HG02981 (cell line): ENCODE data around the gene ZDHHC14.
A peak's percentile ranks its signal among the peaks of the same experiment; 100 is the strongest.
"Not testable (repeated sequence)": the region's sequence is repeated elsewhere in the genome, so short reads cannot be mapped to it uniquely, and the experiment has no call there.

ENCODE experiments used
- ATAC-seq: cut with Tn5 transposase; IDR thresholded peaks from one replicate; pipeline ENCODE4 v1.9.1; 2021; ENCODE audit warnings: mild to moderate bottlenecking, moderate library complexity; ENCODE audit not compliant: unreplicated experiment

ZDHHC14 gene

DNA sequence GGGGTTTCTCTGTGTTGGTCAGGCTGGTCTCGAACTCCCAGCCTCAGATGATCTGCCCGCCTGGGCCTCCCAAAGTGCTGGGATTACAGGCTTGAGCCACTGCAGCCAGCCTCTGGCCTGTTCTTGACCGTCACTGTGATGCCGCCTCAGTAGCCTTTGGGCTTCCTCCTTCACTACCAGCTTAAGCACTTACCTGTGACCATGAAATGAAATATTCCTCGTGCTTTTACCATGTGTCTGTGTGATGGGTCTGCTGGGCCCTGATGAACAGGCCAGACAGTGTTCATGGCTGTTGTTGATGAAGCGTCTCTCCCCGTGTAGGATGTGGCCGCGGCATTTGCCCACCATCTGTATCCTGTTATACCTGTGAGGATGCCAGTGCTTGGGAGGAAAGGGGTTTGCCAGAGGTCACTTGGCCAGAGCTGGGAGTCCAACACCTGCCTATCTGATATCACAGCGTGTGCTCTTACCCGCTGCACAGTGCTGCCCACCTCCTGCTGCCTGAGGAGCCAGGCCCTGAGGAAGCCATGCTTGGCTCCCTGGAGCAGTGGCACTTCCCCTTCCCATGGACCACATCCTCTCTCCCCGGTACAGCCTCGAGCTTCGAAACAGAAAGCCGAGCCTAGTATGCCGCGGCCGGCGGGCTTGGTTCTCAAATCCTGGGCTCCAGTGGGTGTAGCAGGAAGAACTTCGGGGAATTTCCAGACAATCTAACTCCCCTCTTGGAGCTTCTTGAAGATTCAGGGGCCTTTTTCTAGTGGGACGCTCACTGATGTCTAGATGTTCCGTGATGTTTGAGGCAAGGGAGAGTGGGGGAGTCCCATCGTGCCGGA, 167.9 kb downstream of the ZDHHC14 start:
- ATAC-seq = peak; percentile 56

DNA sequence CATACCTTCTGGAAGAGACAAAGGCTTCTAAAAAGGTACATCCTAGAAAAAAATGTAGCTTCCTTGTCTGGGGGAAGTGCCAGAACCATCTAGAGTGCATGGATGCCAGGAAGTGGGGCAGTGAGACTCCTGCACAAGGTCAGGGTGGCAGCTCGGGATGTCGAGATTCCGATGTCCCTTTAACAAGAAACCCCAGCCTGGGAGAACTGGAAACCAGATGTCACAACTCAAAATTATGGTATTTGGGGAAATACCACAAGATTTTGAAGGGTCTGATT, 168.4 kb downstream of the ZDHHC14 start:
- ATAC-seq = no peak

DNA sequence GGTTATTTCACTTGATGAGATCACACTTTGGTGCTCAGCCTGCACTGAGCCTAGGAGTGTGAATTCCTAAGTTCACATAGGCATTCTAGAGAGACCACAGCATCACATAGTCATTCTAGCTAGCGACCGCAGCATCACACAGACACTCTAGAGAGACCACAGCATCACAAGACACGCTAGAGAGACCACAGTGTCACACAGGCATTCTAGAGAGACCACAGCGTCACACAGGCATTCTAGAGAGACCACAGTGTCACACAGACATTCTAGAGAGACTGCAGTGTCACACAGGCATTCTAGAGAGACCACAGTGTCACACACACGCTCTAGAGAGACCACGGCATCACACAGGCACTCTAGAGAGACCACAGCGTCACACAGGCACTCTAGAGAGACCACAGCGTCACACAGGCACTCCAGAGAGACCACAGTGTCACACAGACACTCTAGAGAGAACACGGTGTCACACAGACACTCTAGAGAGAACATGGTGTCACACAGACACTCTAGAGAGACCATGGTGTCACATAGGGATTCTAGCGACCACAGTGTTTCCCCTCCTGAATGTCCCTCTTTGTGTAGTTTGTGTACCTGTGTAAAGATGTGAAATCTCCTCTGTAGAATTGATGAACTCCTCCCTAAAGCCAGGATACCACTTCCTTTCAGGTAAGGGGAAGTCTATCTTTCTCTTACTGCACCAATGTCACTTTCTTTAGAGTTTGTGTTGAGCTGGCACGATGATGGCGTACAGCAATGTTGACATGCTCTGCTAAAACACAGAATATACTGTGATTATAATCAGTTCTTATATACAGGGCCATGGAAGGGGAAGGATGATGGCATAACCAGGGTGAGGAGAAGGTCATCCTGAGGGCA, 169.4 kb downstream of the ZDHHC14 start:
- no peak for ATAC-seq

DNA sequence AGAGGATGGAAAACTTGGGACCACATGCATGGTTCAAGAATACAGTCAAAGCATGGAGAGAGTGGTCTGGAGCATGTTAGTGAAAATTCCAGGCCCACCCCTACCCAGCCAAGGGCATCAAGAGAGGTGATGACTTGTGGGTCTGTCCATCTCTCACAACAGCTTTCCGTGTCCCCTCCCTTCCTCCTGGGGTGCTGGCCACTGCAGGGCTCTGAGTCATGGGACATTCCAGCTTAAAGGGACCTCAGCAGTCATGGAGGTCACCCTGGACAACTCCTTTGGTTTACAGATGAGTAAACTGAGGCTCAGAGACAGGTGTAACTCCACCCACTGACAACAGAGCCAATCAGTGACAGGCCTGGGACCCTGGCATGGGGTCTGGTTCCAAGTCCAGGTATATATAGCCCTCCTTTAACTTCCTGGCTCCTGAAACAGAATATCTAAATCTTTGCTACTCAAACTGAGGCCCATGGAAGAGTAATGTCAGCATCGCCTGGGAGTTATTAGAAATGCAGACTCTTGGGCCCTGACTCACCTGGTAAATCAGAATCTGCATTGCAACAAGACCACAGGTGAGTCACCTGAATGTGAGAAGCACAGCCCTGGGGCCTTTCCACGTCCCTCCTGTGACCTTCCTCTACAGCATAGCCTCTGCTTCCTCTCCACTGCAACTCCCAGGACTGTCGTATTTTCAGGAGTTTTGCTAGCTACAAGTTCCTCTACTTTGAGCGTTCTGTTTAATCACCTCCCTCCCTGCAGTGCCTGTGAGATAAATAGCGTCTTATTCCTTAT, 170.2 kb downstream of the ZDHHC14 start:
- no peak for ATAC-seq

DNA sequence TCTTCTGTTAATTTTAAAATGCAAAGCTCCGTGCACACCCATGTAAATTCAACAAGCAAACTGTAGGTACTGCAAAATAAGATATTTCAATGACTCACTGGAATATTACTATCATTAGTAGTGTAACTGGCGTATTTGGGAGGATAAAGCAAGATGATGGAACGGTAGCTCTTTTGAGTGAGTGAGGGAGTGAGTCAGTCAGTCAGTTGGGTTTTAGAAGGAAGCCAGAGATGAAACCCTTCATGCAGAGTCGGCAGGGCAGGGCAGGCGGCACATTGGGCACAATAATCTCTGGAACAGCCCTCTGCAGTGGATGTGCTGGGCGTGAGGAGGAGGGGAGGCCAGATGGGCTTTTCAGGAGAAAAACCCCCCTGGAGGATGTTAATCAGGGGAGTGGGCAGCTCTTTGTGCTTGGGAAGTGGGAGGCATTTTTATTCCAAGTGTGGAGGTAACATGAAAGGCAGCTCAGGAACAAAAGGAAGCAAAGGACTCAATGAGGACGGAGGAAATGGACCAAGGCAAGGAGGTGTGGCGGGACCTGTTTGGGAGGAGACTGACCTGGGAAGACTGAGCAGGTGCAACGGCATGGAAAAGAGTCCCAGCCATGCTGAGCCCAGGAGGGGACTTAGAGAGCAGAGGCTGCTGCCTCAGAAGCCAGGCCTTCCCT, 171.2 kb downstream of the ZDHHC14 start:
- no peak for ATAC-seq

DNA sequence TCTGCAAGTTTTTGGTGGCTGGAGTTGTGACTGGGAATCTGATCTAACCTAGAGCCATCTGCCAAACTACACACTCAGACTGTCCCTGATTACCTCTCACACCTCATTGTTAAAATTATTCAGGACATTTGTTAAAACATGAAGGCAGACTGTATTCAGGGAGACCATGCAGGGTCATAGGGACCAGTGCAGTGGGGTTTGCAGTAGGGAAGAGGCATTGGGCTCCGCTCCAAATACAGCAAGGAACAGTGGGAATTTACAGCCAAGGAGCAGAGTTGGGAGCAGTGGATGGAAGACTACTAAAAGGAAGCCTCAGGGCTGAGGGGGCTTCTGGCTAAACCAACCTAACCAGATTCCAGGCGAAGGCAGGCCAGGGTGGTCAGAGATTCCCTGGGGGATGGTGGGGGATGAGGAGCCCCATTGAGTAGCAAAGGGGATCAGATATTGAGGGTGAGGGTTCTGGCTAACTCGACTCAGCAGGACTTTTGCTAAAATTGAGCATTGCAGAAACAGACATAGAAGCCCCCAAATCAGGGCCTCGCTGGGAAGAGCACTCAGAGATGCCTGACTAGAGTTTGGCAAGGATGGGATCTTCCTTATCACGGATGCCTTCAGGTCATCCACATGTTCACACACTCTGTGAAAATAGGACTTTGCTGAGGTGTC, 172.0 kb downstream of the ZDHHC14 start:
- ATAC-seq = no peak

DNA sequence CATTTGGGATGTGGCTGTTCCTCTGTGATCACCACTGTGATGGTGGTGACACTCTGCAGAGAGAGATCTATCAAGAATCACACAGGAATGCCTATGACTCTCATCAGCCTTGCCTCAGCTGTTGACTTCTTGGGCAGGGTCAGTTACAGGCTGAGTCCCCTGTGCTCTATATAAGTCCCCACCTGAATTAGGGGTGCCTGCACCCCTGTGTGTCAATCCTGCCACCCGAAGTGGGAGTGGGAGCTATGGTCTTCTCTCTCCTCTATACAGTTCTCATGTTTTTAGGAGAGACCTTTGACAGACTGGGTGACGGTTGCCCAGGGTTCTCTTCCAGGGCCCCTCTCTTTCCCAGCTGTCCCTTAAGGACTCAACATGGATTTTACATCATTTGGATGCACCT, 173.8 kb downstream of the ZDHHC14 start:
- ATAC-seq = no peak

DNA sequence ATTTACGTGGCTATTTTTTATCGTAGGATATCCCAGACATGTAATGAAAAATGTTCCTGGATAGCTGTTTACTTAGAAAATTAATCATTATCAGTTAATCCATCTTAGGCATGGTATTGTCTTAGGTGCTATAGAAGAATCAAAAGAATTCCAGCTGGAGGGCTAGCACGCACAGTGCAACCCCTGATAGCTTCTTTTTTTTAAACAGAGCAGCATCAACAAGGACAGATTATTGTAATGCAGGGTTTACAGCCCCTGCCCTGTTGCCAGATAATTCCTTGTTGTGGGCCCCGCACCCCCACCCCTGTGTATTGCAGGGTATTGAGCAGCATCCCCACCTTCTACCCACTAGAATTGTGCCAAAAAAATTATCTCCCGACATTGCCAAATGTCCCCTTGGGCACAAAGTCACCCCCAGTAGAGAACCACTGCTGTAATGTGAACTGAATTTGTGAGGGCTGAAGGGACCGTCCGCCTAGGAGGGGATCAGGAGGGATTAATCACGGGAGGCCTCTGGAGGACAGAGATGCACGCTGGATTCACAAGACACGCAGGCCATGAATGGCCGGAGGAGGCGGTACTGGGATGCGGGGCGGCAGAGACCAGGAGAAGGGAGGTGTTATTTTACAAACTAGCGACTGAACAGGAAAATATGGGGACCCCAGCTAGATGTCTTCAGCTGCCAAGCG, 174.6 kb downstream of the ZDHHC14 start:
- no peak for ATAC-seq

DNA sequence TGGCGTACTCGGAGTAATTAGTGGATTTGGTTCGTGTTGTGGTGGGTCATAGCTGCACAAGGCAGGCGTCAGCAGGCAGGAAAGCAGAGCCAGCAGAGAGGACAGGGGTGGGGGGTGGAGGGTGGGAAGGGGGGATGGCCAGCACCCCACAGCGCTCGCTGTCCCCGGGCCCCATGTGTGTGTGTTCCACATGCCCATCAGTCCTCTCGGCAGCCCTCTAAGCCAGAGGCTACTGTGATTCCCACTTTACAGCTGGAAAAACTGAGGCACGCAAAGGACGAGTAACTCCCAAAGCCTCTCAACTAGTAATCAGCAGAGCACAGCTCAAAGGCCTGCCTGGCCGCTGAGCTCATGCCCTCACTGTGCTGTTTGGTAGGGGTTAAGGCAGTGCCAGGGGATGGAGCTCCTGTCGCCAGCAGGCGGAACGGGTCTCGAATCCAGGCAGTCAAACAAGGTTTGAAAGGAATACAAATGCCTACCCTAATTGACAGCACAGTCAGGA, 175.2 kb downstream of the ZDHHC14 start:
- no peak for ATAC-seq

DNA sequence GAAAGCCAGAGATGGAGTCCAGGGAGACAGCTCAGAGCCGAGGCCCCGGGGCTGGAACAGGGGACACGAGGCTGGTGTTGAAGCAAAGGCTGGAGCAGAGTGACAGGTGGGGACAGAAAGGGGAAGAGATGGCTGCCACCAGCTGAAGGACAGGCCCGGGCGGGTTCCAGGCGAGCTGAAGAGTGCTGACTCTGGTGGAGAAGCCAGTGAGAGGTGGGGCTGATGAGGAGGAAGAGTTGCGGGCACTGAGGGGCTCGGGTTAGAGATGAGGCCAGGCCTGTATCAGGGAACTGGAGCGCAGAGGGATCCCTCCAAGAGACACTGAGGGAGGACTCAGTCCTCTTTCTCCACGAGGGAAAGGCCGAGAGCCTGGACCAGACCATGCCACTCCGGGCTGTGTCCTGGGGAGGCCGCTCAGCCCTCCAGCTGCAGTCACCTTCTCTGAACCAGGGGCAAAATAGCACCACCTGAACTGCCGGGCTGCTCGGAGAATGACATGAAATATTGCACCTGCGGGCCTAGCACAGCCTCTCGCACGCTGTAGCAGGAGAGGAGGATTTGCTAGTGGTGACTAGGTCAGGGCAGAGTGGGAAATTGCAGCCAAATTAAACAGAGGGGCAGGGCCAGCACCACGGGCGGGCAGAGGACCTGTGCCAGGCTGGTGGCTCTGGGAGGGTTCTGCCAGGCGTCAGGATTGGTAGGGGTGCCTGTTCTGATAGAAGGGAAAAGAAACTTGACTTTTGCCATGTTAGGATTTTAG, 175.9 kb downstream of the ZDHHC14 start:
- ATAC-seq = no peak

DNA sequence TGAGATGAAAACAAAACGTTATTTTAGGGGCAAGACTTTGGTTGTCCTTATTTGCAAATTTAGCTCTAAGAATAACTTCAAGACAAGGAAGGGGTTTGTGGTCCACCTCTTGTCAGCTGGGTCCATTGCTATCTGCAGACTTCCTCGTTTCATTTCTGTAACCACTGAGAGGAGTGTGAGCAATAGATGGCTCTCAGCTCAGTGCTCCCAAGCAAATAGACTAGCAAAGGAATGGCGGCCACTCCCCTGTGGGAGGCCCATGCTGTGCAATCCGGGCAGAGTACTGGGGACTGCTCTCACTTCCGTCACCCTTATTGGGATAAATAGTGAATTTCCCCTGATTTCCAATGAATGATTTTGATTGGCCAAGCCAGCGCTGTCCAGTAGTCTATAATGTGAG, 176.6 kb downstream of the ZDHHC14 start:
- ATAC-seq = peak; percentile 29

DNA sequence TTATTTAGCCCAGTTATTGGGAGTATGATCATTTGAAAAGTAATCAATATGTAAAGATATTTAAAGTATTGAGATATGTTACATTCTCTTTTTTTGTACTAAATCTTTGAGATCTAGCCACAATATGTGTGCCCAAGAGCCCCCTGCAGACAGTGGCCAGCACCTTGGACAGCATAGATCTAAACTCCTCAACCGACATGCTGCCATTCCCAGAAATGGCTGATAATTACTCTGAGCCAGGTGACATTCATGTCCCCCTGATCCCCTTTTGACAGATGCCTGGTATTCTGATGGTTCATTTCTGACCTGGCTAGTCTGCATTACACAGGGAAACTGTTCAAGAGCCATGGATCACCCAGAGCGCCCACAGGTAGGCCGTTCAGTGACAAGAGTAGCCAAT, 177.1 kb downstream of the ZDHHC14 start:
- no peak for ATAC-seq

DNA sequence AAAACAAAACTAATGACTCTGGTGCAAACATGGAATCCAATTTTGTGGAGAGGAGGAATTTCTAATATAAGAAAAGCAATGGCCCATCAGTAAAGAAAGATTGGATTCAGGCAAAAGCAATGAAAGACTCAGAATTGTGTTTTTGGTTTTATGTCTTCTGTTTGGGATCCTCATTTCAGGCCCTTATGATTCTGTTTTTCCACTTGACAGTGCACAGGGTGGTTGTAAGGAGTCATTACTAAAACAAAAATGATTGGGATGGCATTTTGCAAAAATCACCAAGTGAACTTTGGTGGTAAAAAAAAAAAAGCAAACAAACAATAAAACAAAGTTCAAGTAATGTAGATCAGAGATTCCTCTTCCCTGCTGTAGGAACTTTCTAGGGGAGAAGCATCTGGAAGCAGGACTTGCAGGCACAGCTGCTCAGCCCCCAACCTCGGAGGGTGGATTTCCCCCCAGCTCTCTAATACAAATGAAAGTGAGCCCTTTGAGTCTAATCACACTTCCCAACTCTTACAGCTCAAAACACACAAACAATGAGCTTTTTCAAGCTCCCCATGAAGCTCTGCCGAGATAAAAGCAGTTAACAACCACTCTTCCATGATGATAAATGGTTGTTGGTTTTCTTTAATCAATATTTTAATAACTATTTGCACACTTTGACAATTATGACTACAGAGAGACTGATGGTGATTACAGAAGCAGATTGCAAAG, 177.7 kb downstream of the ZDHHC14 start:
- ATAC-seq = no peak

DNA sequence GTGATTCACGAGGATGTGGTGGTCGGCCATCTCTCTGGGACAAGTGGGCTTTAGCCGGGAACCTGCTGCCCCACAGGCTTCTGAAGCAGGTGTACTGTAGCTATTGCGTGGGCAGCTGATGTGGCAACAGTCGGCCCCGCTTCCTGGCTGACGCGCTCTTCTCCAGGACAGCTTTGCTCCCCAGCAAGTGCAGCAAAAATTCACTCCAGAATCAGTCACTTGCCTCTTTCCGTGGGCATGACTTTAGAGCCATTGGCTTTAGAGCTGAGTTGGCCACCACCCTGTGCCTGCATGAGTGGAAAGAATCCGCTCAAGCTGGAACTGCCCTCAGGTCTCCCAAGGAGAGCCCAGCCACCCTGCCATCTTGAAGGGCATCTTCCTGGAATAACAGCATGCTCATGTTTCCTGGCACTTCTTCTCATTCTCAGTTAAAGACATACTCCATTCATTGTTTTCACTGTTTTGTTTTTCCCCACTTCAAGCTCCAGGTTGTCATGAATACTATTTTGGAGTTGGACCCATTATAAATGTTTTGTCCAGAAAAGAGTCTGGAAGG, 178.3 kb downstream of the ZDHHC14 start:
- no peak for ATAC-seq

DNA sequence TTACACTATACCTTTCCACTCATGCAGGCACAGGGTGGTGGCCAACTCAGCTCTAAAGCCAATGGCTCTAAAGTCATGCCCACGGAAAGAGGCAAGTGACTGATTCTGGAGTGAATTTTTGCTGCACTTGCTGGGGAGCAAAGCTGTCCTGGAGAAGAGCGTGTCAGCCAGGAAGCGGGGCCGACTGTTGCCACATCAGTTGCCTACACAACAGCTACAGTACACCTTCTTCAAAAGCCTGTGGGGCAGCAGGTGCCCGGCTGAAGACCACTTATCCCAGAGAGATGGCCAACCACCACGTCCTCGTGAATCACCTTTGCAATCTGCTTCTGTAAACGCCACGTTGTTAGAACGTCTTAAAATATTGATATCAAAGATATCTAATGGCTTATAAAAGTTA, 179.1 kb downstream of the ZDHHC14 start:
- not testable (repeated sequence) for ATAC-seq

DNA sequence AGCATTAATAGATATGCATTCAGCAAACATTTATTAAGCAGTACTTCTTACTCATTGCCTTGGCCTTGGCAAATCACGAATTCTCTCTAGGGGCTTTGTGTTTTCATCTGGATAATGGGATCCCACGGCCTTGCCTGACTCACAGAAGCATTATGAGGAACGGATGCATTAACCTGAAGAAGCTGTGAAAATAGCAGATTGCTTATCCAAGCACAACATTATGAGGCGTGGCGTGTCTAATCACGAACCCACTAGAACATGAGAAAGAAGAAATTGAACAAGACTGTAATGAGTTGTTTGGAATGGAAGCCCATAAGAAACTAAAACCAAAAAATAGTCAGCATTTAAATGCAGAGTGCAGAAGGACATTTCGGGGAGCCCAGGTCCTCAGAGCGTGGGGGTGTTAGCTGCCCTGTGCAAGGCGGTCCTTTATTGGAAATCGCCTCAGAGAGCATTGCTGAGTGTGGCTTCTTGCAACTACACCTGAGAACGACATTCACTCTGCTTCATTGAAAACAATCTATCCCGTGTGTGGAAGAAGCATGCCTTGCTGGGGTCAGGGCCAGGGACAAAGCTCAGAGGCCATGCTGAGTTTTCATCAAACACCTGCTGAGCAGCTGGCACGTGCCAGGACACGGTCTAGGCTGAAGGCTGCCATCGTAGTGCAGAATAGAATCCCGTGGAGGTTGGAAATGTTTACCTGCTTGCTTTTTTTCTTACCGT, 179.9 kb downstream of the ZDHHC14 start:
- ATAC-seq = no peak

DNA sequence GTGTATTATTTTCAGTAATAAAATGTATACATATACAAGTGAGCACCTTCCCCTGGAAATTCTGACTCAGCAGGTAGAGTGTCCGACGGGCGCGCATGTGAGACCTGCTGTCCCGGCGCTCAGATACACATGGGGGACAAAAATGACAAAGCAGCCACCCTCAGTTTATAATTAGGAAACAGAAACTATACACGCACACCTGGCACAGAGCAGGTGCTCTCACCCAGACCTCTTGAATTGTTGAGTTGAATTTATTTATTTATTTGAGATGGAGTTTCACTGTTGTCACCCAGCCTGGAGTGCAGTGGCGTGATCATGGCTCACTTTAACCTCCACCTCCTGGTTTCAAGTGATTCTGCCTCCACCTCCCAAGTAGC, 180.4 kb downstream of the ZDHHC14 start:
- ATAC-seq = peak; percentile 35
